ENCODE results near the gene ASTN2. TPM values are rescaled to one million over a fixed set of nuclear protein-coding genes. Genes with fewer than 3 reads are reported as not detected.

ASTN2 gene
- total RNA-seq, 1 donor from 2014 or later, result 4.2 TPM

DNA sequence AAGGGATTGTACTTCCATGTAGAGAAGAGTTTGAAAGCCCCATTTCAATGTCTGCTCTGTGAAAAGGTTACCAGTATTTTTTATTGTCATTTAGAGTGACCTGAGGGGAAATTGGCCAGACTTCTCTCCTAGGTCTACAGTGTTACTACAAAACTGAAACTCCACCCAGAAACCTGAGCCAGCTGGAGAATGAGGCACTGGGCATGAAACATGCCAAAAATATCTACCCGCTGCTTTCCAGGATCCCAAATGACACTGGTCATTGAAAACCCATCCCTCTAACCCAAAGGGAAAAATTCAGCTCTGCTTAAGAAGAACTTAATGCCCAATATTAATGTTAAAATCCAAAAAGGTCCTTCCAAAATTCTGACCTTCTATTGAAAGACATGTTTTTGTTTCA is 826.9 kb downstream of the ASTN2 start:
- intact Hi-C loops (cut with micrococcal nuclease), result loop anchor here (10.0 kb wide), 1 partner anchor 67 kb away; no protein-coding TSS in a partner anchor

DNA sequence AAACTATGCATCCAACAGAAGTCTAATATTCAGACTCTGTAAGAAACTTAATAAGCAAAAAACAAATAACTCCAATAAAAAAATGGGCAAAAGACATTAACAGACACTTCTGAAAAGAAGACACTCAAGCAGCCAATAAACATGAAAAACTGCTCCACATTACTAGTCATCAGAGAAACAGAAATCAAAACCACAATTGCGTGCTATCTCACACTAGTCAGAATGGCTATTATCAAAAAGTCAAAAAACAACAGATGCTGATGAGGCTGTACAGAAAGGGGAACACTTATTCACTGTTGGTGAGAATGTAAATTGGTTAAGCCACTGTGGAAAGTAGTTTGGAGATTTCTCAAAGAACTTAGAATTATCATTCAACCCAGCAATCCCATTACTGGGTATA is 829.0 kb downstream of the ASTN2 start:
- intact Hi-C loops (cut with micrococcal nuclease), result loop anchor here (10.0 kb wide), 1 partner anchor 69 kb away; no protein-coding TSS in a partner anchor

GRCh38 chr9:116585204-116585603 is 829.7 kb downstream of the ASTN2 start:
- intact Hi-C loops (cut with micrococcal nuclease), result loop anchor here (10.0 kb wide), 1 partner anchor 70 kb away; no protein-coding TSS in a partner anchor

GRCh38 chr9:116580853-116581252 is 834.0 kb downstream of the ASTN2 start:
- intact Hi-C loops (cut with micrococcal nuclease), result loop anchor here (10.0 kb wide), 1 partner anchor 74 kb away; no protein-coding TSS in a partner anchor

DNA sequence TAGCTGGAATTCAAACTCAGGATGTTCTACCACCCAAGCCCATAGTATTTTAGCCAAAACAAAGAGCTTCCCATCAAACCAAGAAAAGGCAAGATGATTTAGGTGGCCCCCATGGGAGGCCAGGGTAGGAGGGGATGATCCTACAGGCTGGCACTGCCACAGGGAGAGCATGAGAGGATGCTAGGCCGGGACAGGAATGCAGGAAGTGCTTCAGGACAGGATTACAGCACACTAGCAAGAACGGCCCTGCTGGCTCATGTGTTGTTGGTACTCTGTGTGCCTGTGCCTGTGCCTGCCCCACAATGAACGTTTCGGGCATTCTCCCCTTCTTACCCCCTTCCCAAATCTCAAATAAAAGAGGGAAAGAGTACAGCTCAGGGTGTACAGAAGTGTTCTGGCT is 838.5 kb downstream of the ASTN2 start:
- intact Hi-C loops (cut with micrococcal nuclease), result no loop called here

GRCh38 chr9:116574027-116574679 is 840.7 kb downstream of the ASTN2 start:
- intact Hi-C loops (cut with micrococcal nuclease), result loop anchor here (5.0 kb wide), 1 partner anchor 982 kb away; no protein-coding TSS in a partner anchor

DNA sequence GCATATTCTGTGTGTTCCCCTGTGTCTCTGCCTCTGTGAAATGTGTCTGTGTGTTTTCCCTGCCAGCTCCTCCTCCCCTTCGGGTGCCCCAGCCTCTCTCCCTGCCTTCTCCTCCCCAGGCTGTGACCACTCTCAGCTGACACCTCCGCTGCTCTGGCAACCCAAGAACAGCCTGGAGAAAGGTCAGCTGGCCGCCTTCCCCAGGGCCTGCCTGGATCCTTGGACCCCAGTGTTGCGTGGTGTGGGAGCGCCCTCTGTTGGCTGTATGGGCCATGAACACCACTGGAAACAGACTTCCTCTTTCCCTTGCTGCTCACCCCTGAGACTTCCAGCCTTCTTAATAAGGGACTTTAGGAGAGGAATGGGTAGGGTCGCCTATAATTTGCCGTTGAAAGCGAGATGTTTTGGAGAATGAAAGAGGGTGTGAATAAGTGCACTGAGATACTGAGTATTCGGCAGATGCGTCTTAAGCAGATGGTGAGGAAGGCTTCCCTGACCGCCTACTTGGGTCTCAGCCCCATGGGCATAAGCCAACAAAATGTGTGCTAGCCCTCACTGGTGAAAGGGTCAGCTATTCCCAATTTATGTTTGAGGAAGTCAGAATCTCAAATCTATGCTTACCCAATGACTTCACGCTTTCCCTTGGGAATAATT is 842.6 kb downstream of the ASTN2 start:
- intact Hi-C loops (cut with micrococcal nuclease), result loop anchor here (5.0 kb wide), 1 partner anchor 980 kb away; no protein-coding TSS in a partner anchor

GRCh38 chr9:116569111-116569510 is 845.7 kb downstream of the ASTN2 start:
- intact Hi-C loops (cut with micrococcal nuclease), result no loop called here

DNA sequence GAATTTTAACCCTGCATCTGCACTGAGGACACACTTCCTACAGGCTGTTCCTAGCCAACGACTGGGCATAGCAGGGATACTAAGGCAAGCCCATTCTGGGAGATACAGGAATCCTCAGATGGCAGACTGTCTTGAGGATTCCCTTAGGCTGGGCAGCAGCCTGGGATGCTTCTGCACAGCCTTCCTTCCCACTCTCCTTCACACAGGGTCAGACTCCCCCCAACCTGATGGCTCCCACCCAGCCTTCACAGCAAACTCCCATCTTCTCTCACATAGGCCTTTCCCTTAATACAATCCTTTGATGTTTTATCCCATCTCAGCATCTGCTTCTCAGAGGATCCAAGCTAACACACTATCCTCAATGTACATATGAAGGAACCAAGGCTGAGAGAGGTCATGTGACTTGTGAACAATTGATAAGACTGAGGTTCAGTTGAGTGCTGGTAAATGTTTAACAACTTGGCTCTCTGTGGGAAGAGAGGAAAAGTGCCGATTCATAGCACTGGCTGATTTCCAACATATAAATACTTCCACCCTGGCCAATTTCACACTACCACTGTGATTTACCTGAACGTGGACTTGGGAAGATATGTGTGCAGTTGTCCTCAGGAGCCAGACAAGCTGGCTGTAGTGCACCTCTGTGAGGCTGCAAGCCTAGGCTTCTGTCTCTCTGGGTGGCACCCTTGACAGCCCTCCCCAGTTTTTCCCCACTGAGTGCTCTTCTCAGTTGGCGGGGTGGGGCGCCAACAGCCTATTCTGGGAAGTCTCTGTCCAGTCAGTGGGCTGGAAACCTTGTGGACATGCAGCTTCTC is 848.0 kb downstream of the ASTN2 start:
- intact Hi-C loops (cut with micrococcal nuclease), result no loop called here

- intact Hi-C loops (cut with micrococcal nuclease), result no loop called here
Measured at GRCh38 chr9:116565986-116566385, 848.9 kb downstream of the ASTN2 start.

DNA sequence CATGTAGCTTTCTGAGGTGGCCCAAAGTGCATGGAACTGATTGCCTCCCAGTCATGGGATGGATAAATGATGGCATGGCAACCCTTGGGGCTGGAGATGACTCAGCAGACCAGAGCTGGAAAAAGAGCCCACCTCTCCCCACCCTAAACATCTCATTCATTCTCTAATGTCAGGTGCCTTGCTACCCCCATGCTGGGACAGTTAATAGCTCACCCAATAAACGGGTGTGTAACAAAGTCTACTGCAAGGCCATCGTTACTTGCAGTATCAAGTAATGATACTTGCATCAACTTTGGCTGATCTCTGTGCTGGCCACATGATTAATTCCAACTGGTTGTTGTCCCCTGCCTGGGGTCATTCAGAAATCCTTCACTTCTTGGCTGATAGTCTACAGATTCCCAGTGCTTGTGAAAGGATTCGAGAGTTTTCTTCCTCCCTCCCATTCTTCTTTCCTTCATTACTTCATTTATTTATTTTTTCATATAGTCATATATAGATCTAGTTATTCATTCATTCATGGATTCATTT is 850.5 kb downstream of the ASTN2 start:
- intact Hi-C loops (cut with micrococcal nuclease), result no loop called here

DNA sequence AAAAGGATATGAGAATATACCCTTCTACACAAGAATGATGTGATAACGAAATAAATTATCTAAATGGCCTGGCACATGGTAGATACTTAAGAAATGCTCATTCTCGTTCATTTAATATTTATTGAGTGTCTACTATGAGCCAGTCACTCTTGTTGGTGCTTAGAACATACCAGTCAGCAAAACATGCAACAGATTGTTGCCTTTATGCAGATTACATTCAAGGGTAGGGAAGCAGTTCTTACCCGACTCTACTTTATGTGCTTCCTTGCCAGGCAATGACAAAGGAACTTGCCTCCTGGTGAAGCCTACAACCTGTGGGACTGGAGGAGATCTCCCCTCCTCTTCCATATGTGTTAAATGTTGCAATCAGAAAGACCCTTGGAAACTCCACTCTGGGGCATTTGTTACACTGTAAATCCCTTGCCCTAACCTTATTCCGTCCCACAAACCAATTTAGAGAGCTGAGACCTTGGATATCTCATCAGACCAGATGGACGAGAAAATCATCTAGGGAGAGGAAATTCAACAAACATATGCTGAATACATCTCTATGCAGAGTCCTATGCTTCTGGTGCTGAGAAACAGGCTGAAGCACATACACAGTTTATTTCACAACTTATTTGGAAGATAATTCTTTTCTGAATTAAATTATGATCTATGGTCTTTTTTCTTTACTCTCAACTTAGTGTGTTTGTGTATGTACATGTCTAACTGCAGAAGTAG is 855.9 kb downstream of the ASTN2 start:
- intact Hi-C loops (cut with micrococcal nuclease), result no loop called here

- intact Hi-C loops (cut with micrococcal nuclease), result no loop called here
Measured at GRCh38 chr9:116558035-116558434, 856.8 kb downstream of the ASTN2 start.

GRCh38 chr9:116555556-116556155 is 859.2 kb downstream of the ASTN2 start:
- intact Hi-C loops (cut with micrococcal nuclease), result no loop called here

DNA sequence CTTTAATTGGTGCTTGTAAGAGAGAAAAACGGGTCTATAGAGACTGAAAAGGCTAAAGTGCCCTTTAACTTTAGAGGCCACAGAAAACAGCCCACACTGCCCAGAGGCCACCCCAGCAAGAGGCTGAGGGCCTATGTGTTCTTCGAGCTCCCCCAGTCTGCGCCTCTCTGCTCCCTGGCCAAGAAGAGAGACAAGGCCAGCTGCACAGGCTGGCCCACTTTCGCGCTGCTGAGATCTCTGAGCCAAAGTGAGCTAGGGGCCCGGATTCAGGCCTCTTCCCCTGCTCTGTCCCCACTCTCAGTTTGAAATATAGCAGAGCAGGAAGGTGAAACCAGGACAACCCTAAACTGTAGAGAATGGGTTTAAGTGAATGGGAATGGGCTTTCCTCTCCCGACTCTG is 859.7 kb downstream of the ASTN2 start:
- intact Hi-C loops (cut with micrococcal nuclease), result no loop called here

DNA sequence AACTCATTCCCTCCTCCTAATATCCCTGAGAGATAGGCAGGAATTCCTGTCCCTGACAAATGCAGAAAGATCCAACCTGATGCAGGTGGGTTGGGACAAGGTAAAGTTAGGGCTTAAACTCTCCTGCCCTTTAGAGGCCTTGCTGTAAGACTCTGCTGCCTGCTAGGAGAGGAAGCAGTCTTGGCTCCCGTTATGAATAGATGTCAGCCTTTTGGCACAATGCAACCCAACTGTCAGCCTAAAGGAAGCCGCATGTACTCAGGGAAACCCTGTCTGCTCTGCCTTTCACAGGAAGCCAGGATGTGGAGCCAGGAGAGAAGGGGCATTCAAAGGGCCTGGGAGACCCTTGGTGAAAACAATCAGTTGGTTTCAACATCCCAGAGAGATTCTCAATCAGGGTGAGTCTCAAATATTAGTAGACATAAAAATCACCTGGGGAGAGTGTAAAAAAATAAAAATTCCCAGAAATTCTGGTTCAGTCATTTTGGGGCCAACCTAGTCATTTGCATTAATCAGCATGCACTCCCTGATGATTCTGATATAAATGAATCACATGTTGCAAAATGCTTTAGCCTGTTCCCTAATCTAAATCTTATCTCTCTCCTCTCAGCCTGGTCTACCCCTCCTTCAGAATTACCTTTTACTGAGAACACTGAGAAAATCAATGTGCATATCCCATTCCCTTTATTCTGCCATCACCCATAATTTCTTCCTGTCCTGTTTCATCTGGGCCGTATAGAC is 864.0 kb downstream of the ASTN2 start:
- intact Hi-C loops (cut with micrococcal nuclease), result no loop called here

- intact Hi-C loops (cut with micrococcal nuclease), result no loop called here
Measured at GRCh38 chr9:116549786-116550660, 864.8 kb downstream of the ASTN2 start.

DNA sequence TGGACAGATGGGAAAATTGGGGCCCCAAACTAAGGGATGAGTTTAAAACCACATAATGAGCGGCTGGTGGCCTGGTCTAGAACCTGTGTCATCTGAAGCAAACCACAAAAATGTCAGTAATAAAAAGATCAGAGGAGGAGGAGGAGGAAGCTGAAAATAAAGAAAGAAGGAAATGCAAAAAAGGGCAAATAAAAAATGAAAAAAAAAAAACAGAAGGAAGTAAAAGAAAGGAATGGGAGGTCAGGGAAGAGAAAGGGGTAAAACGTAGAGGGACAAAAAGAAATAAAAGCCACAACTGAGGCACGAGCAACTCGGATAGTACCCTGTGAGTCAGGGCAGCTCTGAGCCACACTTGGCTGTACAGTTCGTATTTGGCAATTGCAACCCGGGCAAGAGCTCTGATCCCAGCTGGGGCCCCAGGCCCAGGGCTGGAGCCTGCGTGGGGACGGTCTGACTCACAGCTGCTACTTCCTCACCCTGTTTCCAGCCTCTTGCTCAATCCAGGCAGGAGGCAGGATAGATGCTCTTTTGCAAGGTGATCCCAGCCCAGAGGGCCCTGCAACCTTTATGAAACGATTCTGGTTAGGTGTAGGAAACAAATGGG is 865.7 kb downstream of the ASTN2 start:
- intact Hi-C loops (cut with micrococcal nuclease), result no loop called here
